NCI-H1436 (cell line): ENCODE measurements around the gene PDE4D.

Experiments
- DNase-seq: peaks from one replicate; lab custom pipeline; 2025; lab: John Stamatoyannopoulos, UW

Gene PDE4D

GRCh38 chr5:59838989-59839388 lies 54.5 kb downstream of the PDE4D start:
- no peak for DNase-seq

GRCh38 chr5:59838067-59838466 lies 55.5 kb downstream of the PDE4D start:
- no peak for DNase-seq

GRCh38 chr5:59837071-59837470 lies 56.5 kb downstream of the PDE4D start:
- DNase-seq = no peak

- DNase-seq = no peak
Observed at GRCh38 chr5:59835800-59836199, 57.7 kb downstream of the PDE4D start.

- DNase-seq = no peak
Observed at GRCh38 chr5:59833448-59833847, 60.1 kb downstream of the PDE4D start.

GRCh38 chr5:59832577-59833301 lies 60.8 kb downstream of the PDE4D start:
- no peak for DNase-seq

GRCh38 chr5:59831326-59832010 lies 62.1 kb downstream of the PDE4D start:
- DNase-seq = no peak

GRCh38 chr5:59830536-59831200 lies 62.9 kb downstream of the PDE4D start:
- DNase-seq = no peak

GRCh38 chr5:59829922-59830321 lies 63.6 kb downstream of the PDE4D start:
- DNase-seq = no peak

- no peak for DNase-seq
Observed at GRCh38 chr5:59829386-59829785, 64.1 kb downstream of the PDE4D start.

GRCh38 chr5:59828623-59829022 lies 64.9 kb downstream of the PDE4D start:
- DNase-seq = no peak

GRCh38 chr5:59826996-59827395 lies 66.5 kb downstream of the PDE4D start:
- no peak for DNase-seq

GRCh38 chr5:59823420-59823819 lies 70.1 kb downstream of the PDE4D start:
- no peak for DNase-seq

- no peak for DNase-seq
Observed at GRCh38 chr5:59819806-59820205, 73.7 kb downstream of the PDE4D start.

- no peak for DNase-seq
Observed at GRCh38 chr5:59817536-59817935, 76.0 kb downstream of the PDE4D start.

GRCh38 chr5:59816654-59817300 lies 76.7 kb downstream of the PDE4D start:
- no peak for DNase-seq

- DNase-seq = no peak
Observed at GRCh38 chr5:59814537-59814872, 79.0 kb downstream of the PDE4D start.

GRCh38 chr5:59813761-59814536 lies 79.6 kb downstream of the PDE4D start:
- peak; percentile 43 for DNase-seq

- peak; percentile 66 for DNase-seq
Observed at GRCh38 chr5:59810041-59810440, 83.5 kb downstream of the PDE4D start.

- no peak for DNase-seq
Observed at GRCh38 chr5:59807806-59808205, 85.7 kb downstream of the PDE4D start.

GRCh38 chr5:59800347-59800893 lies 93.1 kb downstream of the PDE4D start:
- DNase-seq = no peak
